ENCODE results near the gene CHST1.

DNA sequence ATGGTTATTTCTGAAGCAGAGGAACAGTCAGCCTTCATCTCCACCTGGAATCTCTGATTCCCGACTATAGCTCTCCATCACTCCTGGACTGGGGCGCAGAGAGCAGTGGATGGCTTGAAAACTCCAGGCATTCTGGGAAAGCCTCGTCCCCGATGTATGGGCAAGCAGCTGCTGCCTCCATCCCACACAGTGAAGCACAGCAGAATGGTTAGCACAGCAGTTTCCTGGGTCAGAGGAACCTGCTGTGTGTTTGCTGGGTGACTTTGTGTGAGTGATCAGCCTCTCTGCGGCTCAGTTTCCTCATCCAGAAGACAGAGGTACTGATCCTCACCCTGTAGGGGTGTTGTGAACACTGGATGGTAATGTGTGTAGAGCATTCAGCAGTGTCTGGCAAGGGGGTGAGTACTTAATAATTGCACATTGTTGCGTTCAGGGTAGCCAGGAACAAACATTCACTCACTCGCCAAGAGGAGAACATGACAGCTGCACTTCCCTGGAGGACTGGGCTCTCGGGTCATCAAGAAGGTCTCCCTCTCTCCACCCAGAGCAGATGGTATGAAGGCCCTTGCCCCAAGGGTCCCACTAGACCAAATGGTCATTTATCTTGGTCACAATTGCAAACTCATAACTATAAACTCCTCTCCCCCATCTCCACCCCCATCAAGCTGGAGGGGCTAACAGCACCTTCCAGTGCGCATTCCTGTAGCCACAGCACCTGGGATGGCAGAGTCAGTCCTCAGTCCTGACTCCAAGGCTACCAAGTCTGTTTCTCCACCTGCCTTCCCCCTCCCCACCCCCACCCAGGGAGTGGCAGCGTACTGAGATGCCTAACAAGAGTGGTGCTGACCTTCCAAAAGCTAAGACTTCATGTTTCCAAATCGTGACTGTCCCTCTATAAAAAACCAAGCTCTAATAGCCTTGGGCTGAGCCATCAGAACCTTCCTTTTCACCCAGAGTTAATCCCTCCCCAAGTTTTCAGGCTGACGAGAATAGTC, 1.5 kb upstream of the CHST1 start:
- TF ChIP-seq, protein P1, sequence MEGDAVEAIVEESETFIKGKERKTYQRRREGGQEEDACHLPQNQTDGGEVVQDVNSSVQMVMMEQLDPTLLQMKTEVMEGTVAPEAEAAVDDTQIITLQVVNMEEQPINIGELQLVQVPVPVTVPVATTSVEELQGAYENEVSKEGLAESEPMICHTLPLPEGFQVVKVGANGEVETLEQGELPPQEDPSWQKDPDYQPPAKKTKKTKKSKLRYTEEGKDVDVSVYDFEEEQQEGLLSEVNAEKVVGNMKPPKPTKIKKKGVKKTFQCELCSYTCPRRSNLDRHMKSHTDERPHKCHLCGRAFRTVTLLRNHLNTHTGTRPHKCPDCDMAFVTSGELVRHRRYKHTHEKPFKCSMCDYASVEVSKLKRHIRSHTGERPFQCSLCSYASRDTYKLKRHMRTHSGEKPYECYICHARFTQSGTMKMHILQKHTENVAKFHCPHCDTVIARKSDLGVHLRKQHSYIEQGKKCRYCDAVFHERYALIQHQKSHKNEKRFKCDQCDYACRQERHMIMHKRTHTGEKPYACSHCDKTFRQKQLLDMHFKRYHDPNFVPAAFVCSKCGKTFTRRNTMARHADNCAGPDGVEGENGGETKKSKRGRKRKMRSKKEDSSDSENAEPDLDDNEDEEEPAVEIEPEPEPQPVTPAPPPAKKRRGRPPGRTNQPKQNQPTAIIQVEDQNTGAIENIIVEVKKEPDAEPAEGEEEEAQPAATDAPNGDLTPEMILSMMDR (IDR thresholded peaks at IDR 0.05) = no peak
- no peak for TF ChIP-seq POLR2A (IDR thresholded peaks at IDR 0.05)

All from testis (tissue), 2 donors.